Gastrocnemius medialis (tissue), 4 donors: ENCODE measurements around the gene MSS51.

ENCODE experiments used
- POLR2A ChIP-seq, 2 donors: fragments of 450-650 bp; IDR thresholded peaks; one replicate each; pipeline ENCODE4 v1.6.1; 2017; ENCODE audit warnings: antibody characterized with exemption in 2 of 2, mild to moderate bottlenecking in 2 of 2, moderate library complexity in 2 of 2
- TF ChIP-seq, protein P1 (sequence below), 5 experiments: fragments of 450-650 bp in 3 of 5; fragments of 200-600 bp in 2 of 5; sonication (generic) in 2 of 5; IDR thresholded peaks in 4 of 5; conservative IDR thresholded peaks in 1 of 5; 1 replicate in 4 of 5; 2 replicates in 1 of 5; pipeline ENCODE4 v1.5.1; 2016 to 2019; ENCODE audit warnings: antibody characterized with exemption in 5 of 5, mild to moderate bottlenecking in 3 of 5, moderate library complexity in 3 of 5

DNA sequence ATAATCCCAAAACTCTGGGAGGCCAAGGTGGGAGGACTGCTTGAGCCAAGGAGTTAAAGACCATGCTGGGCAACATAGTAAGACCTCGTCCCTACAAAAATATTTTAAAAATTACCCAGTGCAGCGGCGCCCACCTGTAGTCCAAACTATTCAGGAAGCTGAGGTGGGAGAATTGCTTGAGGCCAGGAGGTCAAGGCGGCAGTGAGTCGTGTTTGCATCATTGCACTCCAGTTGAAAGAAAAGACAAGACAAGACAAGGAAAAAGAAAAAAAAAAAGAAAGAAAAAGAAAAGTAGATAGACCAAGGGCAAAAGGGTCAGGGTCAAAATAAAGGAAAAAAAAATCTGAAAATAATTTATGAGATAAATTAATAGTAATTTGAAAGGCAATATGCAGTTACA, 25.3 kb downstream of the MSS51 start:
- TF ChIP-seq, protein P1, sequence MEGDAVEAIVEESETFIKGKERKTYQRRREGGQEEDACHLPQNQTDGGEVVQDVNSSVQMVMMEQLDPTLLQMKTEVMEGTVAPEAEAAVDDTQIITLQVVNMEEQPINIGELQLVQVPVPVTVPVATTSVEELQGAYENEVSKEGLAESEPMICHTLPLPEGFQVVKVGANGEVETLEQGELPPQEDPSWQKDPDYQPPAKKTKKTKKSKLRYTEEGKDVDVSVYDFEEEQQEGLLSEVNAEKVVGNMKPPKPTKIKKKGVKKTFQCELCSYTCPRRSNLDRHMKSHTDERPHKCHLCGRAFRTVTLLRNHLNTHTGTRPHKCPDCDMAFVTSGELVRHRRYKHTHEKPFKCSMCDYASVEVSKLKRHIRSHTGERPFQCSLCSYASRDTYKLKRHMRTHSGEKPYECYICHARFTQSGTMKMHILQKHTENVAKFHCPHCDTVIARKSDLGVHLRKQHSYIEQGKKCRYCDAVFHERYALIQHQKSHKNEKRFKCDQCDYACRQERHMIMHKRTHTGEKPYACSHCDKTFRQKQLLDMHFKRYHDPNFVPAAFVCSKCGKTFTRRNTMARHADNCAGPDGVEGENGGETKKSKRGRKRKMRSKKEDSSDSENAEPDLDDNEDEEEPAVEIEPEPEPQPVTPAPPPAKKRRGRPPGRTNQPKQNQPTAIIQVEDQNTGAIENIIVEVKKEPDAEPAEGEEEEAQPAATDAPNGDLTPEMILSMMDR (IDR thresholded peaks at IDR 0.05 in 4 of 5, conservative IDR thresholded peaks at IDR 0.05 in 1 of 5), result no peak
- no peak for TF ChIP-seq POLR2A (IDR thresholded peaks at IDR 0.05)
